Activated T-helper 17 cell treated with anti-CD3 and anti-CD28 coated beads, Interleukin-2, amount 50 U/mL, for 72 hours (primary cell): Measurements from ENCODE around the gene OST4. TPM values are rescaled to one million over a fixed set of nuclear protein-coding genes. Genes with fewer than 3 reads are reported as not detected.

Experiments used
- ATAC-seq: fragments of 150-1000 bp; cut with Tn5 transposase; replicated peaks from 2 replicates; pipeline ENCODE4 v1.10.0; 2021; ENCODE audit warnings: mild to moderate bottlenecking, moderate library complexity
- H3K27ac Mint-ChIP-seq: one replicate; pipeline ENCODE4 v1.8.0; 2022; ENCODE audit warnings: mixed read lengths
- H3K27me3 Mint-ChIP-seq: one replicate; pipeline ENCODE4 v1.8.0; 2022; ENCODE audit warnings: mixed read lengths
- H3K36me3 Mint-ChIP-seq: one replicate; pipeline ENCODE4 v1.8.0; 2022; ENCODE audit warnings: low read depth, mild to moderate bottlenecking, mixed read lengths
- H3K4me1 Mint-ChIP-seq: one replicate; pipeline ENCODE4 v1.8.0; 2022; ENCODE audit warnings: mixed read lengths
- H3K4me3 Mint-ChIP-seq: one replicate; pipeline ENCODE4 v1.8.0; 2022; ENCODE audit warnings: mild to moderate bottlenecking, mixed read lengths
- H3K9me3 Mint-ChIP-seq: one replicate; pipeline ENCODE4 v1.8.0; 2022; ENCODE audit warnings: mixed read lengths
- total RNA-seq, 2 donors: library from RNA; stranded (reverse); gene quantifications; one replicate each; pipeline ENCODE4 v1.2.3, GENCODE V29; 2022

Gene OST4
- total RNA-seq, 2 donors from 2014 or later, result 286 to 313 TPM

DNA sequence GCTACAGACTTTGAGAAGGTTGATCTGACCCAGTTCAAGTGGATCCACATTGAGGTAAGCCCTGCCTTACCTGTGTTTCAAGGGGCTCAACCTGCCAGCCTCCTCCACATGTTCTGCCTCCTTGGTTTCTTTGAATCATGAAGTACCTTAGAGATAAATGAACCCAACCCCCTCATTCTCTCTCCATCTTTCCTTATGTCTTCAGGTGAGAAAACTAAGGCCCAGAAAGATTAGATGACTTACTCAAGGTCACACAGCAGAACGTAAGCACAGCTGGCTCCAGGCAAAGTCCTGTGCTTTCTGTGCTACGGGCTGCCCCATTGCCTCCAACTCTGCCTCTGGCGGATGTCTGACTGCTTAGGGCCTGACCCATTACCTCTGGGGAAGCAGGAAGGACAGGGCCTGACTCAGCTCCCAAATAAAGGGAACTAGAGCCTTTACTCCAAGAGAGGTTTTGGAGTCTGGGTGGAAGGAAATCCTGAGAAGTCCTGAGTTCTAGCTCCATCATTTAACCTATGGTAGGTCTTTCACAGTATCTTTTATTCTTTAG is 25.4 kb upstream of the OST4 start:
- H3K9me3 Mint-ChIP-seq, result no peaks in the 10 kb centered on the region
- H3K4me1 Mint-ChIP-seq, result no peaks in the 10 kb centered on the region
- no peak overlapping the region for H3K4me3 Mint-ChIP-seq
- H3K27me3 Mint-ChIP-seq, result no peaks in the 10 kb centered on the region
- ATAC-seq, result no peak
- H3K36me3 Mint-ChIP-seq, result no peaks in the 10 kb centered on the region
- no peak overlapping the region for H3K27ac Mint-ChIP-seq

DNA sequence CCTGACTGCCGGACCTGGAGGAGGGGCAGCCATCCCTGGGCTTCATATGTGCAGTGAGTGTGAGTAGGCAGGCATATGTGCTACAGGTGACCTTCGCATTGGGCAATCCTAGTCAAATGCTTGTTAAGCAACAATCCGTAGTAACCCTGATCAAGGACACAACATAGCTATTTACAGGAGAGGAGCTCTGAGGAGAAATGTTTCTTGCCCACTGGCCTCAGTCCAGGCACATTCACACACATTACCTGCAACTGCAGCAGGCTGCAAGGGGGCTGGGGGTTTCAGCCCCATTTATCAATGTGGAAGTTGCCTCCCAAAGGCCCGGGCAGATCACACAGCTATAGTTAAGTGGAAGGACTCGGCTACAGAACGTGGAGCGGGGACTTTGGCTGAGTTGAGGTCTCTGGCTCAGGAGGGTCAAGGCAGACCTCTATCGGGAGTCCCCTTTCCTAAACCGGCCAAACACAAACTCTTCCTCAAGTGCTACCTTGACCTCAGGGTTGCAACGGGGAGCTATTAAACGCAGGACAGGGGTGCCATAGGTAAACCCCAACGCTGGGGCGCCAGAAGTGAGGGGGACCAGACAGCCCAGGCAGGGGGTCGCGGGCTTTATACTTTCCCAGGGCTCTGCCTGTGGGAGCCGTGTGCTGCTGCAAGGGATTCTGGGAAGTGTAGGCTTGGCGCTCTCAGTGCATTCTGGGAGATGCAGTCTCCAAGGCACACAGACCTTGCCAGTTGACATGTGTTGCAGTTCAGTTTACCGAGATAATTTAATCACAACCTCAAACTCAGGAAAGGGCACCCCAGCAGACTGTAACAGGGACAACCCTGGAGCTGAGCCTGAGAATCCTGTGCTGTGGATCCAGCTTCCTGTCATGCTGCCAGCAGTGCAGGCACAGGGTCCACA is 24.5 kb upstream of the OST4 start:
- H3K27me3 Mint-ChIP-seq, result no peaks in the 10 kb centered on the region
- no peaks in the 10 kb centered on the region for H3K9me3 Mint-ChIP-seq
- no peaks in the 10 kb centered on the region for H3K36me3 Mint-ChIP-seq
- H3K4me3 Mint-ChIP-seq, result no peak overlapping the region
- peak; percentile 76 for ATAC-seq
- H3K27ac Mint-ChIP-seq, result no peak overlapping the region
- no peaks in the 10 kb centered on the region for H3K4me1 Mint-ChIP-seq

DNA sequence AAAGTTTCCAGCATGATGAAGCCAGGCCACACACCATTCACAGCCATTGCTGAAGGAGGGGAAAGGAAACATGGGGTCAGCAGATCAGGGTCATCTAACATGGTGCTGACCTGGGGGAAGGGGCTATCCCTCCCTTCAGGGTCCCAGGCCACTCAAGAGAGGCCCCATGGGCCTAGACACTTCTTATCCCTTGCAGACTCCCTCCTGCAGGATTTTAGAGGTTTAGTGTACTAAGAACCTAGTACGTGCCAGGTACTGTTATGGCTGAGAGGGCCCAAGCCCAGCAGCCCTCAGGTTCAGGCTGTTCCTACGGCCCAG is 23.9 kb upstream of the OST4 start:
- H3K9me3 Mint-ChIP-seq, result no peaks in the 10 kb centered on the region
- H3K36me3 Mint-ChIP-seq, result no peaks in the 10 kb centered on the region
- H3K27ac Mint-ChIP-seq, result no peak overlapping the region
- no peak for ATAC-seq
- H3K4me3 Mint-ChIP-seq, result no peak overlapping the region
- H3K4me1 Mint-ChIP-seq, result no peaks in the 10 kb centered on the region
- no peaks in the 10 kb centered on the region for H3K27me3 Mint-ChIP-seq

DNA sequence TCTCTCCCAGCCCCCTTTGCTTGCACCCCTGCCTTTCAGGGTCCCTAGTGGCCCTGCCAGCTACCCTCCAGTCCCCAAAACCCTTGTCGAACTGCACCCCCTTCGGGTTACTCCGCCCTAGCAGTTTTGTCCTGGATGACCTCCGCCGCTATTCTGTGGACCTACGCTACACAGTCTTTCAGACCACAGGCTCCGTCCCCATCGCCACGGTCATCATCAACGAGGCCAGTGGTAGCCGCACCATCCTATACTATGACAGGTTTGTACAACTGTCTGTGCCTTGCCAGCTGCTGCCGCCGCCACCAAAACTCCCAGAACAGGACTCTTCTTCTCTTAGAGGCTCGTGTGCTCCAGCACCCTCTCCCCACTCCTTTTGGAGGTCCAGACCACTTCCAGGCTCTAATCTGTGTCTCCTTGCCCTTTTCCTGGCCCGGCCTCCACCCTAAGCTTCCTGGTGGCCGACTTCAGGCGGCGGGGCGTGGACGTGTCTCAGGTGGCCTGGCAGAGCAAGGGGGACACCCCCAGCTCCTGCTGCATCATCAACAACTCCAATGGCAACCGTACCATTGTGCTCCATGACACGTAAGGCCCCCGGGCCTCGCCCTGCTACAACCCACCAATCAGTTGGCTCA is 23.0 kb upstream of the OST4 start:
- Mint-ChIP-seq H3K36me3 (no peaks in the 10 kb centered on the region), H3K4me3 (no peak overlapping the region), H3K27ac (peak overlapping the region; percentile 25), H3K9me3 (no peaks in the 10 kb centered on the region), H3K4me1 (no peaks in the 10 kb centered on the region), H3K27me3 (no peaks in the 10 kb centered on the region)
- no peak for ATAC-seq

DNA sequence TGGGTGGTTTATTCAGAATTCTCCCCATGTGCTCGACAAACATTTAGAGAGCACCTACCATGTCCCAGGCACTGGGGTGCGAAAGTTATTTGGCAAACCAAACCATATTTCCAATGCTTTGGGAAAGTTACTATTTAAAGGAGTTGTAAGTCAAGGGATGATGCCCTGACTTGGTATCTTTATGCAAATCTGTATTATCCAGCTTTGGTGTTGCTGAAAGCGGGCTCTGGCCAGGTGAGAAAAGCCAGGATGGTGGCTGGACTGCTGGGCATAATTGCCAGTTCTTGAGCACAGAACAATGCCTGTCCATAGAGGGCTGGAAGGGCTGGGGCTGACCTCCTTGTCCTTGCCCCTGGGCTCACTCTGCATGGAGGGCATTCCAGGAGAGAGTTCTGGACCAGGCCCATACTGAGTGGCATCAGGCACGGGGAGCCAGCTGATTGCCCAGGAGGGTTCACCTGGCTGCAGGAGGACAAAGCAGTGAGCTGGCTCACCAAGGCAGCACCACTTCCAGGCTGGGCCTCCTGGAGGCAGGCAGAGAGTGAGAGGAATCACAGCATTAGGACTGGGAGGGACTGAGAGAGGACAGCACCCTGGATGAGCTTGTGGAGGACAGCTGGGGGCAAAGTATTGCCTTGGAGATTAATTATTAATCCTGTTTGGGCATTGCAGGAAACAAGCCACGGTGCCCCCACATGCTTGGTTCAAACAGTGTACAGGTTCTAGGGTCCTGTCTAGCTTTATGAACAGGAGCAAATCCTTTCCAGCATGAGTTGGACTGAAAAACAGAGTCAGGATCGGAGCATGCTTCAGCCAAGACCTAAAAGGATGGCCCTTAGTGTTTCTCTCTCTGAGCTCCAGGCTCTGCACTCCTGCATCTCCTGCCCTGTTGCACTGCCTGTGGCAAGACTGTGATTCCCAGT is 22.2 kb upstream of the OST4 start:
- no peak for ATAC-seq
- Mint-ChIP-seq H3K36me3 (no peaks in the 10 kb centered on the region), H3K27ac (peak overlapping the region; percentile 25), H3K27me3 (no peaks in the 10 kb centered on the region), H3K9me3 (no peaks in the 10 kb centered on the region), H3K4me3 (no peak overlapping the region), H3K4me1 (no peaks in the 10 kb centered on the region)

DNA sequence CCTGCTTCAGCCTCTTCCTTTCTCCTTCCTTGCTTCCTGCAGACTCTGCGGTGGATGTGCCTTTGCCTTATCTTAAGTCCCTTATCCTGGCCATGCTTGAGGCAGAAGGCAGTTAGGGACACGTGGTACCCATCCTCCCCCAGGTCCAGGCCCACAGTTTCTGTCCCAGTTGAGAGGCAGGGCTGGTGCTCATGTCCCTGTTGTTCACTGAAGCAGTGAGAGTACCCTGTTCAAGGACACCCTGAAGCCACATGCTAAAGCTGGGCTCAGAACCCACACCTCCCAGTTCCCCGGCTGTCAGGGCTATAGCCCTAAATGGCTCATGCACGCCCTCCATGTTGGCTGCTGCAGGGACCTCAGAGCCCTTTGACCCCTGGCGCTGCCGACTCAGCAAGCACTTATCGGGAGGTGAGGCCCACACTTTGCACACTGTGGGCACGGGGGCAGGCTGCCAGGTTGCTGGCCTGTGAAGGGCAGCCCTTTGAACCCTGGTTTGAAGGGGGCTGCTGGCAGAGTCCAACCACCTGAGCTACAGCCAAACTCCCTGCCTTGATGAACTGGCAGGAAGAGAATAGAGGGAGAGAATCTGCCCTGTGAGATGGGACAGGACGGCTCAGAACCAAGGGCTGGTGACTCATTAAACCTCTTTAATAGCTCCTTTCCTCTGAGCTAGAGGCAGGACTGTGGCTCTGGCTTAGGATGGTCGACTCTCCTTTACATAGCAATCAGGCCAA is 21.4 kb upstream of the OST4 start:
- Mint-ChIP-seq H3K4me3 (no peak overlapping the region), H3K27me3 (no peaks in the 10 kb centered on the region), H3K36me3 (no peaks in the 10 kb centered on the region), H3K27ac (no peak overlapping the region), H3K9me3 (no peaks in the 10 kb centered on the region), H3K4me1 (no peaks in the 10 kb centered on the region)
- no peak for ATAC-seq

DNA sequence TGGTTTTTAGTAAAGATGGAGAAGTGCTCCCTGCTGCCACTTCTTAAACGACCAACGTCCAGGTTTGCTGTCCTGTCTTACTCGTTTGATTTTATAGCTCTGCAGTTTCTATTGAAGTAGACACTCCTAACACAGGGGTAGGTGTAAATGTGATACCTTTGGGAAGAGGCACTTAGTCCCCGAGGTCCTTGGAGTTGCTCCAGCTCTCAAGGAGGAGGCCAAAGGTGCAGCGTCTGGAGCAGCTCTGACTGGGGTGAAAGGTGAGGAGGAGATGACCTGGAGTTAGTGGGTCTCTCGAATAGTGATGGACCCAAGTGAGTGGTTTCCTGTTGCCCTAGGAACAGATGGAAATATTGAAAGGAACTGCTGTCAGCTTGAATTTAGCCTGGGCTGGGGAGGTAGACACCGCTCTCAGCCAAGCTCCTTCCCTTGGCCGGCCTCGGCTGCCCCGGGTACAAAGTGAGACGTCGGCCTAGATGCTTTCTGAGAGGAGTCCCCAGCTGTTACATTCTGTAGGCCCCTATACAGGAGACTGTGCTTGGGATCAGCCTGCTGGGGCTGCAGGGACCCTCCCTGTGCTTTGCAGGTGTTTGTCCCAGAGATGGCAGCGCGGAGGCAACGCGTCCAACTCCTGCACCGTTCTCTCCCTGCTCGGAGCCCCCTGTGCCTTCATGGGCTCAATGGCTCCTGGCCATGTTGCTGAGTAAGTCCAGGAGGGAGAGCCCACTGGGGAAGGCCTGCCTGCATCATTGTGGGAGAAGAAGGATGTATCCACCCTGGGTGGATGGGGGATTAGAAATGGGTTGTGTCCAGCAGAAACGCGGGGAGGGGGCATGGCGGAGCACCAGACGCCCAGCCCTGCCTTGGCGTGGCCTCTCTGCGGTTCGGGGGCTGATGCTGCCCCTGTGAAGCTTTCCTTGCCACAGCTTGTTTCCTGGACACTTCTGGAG is 20.6 kb upstream of the OST4 start:
- H3K4me1 Mint-ChIP-seq, result no peaks in the 10 kb centered on the region
- ATAC-seq, result no peak
- H3K9me3 Mint-ChIP-seq, result no peaks in the 10 kb centered on the region
- peak overlapping the region; percentile 15 for H3K27ac Mint-ChIP-seq
- H3K27me3 Mint-ChIP-seq, result no peaks in the 10 kb centered on the region
- no peaks in the 10 kb centered on the region for H3K36me3 Mint-ChIP-seq
- H3K4me3 Mint-ChIP-seq, result no peak overlapping the region

DNA sequence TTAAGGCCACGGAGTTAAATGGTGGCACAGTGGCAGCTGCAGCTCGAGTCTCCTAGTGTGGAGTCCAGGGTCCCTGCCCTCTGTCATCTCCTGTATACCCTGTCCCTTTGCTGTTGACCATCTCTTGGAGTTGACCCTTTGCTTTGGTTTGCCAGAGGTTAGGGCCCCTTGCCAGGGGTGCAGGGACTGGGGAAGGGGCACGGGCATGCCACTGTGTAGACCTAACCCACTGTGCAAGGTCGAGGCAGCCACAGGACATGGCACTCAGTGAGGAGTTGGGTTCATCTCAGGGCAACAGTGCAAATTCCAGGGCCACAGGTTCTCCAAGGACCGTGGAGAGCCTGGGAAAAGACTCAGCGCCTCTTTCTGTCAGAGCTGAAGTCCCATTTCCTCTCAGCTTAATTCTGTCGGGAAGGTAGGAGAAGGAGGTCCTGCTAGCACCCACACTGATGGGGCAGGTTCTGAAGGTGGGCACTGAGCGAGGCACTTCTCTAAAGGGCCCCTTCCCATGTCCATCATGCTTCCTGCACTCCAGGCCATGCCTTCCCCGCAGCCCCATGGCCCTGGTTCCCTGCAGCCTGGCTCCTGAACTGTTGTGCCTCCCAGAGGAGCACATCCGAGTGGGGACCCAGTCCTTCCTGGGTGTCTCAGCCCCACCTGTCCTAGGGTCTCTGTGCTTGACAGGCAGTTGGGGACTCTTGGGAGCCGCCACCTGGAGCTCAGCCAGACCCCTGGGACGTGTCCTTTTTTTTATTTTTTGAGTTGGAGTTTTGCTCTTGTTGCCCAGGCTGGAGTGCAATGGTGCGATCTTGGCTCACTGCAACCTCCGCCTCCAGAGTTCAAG is 17.9 kb upstream of the OST4 start:
- Mint-ChIP-seq H3K36me3 (no peaks in the 10 kb centered on the region), H3K4me3 (no peak overlapping the region), H3K27ac (no peak overlapping the region), H3K4me1 (no peaks in the 10 kb centered on the region), H3K9me3 (no peaks in the 10 kb centered on the region), H3K27me3 (no peaks in the 10 kb centered on the region)
- ATAC-seq, result no peak

DNA sequence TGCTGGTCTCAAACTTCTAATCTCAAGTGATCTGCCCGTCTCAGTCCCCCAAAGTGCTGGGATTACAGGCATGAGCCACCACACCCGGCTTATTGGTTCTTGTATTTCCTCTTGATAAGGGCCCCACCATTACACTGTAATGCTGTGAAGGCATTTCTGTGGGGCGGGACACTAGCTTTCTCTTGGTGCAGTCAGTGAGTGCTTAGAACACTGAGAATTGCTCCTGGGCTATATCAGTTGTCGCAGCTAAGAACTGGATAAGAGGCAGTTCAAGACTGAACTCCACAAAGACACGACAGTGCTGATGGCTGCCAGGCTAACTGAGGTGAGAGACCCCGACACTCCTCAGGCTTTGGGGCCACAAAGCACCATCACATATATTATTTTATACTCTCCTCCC is 17.2 kb upstream of the OST4 start:
- H3K4me1 Mint-ChIP-seq, result no peaks in the 10 kb centered on the region
- H3K27me3 Mint-ChIP-seq, result no peaks in the 10 kb centered on the region
- no peak overlapping the region for H3K4me3 Mint-ChIP-seq
- H3K27ac Mint-ChIP-seq, result no peak overlapping the region
- no peaks in the 10 kb centered on the region for H3K36me3 Mint-ChIP-seq
- ATAC-seq, result no peak
- no peaks in the 10 kb centered on the region for H3K9me3 Mint-ChIP-seq

DNA sequence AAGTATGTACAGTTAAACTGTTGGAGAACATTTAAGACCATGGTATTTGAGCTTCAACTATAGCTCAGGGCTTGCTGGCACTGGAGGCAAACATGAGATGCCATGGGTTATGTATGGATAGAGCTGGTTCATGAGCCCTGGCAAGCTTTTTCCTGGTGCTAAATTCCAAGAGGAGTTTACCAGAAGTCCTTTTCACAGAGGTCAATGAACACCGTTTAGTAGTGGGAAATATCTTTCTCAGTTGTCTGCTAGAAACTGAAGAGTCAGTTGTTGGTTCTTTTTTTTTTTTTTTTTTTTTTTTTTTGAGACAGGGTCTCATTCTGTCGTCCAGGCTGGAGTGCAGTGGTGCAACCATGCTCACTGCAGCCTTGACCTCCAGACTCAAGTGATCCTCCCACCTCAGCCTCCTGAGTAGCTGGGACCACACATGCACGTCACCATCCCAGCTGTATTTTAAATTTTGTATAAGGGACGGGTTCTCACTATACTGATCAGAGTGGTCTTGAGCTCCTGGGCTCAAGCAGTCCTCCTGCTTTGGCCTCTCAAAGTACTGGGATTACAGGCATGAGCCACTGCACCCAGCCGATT is 16.5 kb upstream of the OST4 start:
- Mint-ChIP-seq H3K9me3 (no peaks in the 10 kb centered on the region), H3K36me3 (no peaks in the 10 kb centered on the region), H3K27ac (no peak overlapping the region), H3K4me3 (peak overlapping the region; percentile 84), H3K4me1 (no peaks in the 10 kb centered on the region), H3K27me3 (no peaks in the 10 kb centered on the region)
- ATAC-seq, result no peak

DNA sequence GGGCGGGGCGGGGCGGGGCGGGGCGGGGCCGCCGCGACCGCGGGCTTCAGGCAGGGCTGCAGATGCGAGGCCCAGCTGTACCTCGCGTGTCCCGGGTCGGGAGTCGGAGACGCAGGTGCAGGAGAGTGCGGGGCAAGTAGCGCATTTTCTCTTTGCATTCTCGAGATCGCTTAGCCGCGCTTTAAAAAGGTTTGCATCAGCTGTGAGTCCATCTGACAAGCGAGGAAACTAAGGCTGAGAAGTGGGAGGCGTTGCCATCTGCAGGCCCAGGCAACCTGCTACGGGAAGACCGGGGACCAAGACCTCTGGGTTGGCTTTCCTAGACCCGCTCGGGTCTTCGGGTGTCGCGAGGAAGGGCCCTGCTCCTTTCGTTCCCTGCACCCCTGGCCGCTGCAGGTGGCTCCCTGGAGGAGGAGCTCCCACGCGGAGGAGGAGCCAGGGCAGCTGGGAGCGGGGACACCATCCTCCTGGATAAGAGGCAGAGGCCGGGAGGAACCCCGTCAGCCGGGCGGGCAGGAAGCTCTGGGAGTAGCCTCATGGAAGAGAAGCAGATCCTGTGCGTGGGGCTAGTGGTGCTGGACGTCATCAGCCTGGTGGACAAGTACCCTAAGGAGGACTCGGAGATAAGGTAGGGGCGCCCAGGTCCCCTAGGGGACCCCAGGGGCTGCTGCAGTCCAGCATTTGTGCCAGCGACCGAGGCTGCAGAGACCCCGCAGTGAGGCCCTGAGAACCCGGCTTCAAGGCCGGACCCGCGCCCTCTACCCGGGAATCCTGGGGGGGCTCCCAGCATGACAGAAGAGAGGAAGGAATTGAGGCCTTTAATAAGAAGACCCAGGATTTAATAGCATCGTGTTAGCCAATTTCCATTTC is 15.5 kb upstream of the OST4 start, which contains the start of gene KHK:
Gene KHK, plus strand, starts transcription at position 49 of the 870 bp plus-strand sequence. Its CDS starts 488 bp downstream, at position 537.
- Mint-ChIP-seq H3K27me3 (no peaks in the 10 kb centered on the region), H3K36me3 (no peaks in the 10 kb centered on the region), H3K4me1 (no peaks in the 10 kb centered on the region), H3K4me3 (peak within 1 kb of the TSS; percentile 84), H3K27ac (peak within 1 kb of the TSS; percentile 66), H3K9me3 (no peaks in the 10 kb centered on the region)
- peak; percentile 14 for ATAC-seq
